NCI-H1436 (cell line): ENCODE results near the gene FMNL1.
"Not testable (repeated sequence)": the region's sequence is repeated elsewhere in the genome, so short reads cannot be mapped to it uniquely, and the experiment has no call there.

Experiments used
- DNase-seq: peaks from one replicate; lab custom pipeline; 2025; lab: John Stamatoyannopoulos, UW

FMNL1 gene

GRCh38 chr17:45221081-45222013, at the start of gene FMNL1:
TSS of gene FMNL1 (plus strand) at chr17:45221885. CDS start at chr17:45222125, 240 bp downstream.
- DNase-seq, result no peak

GRCh38 chr17:45172232-45172540, 49.5 kb upstream of the FMNL1 start:
- no peak for DNase-seq

- peak; percentile 89 for DNase-seq
Measured at GRCh38 chr17:45172541-45173286, 49.0 kb upstream of the FMNL1 start.

- DNase-seq, result no peak
Measured at GRCh38 chr17:45175759-45176115, 45.9 kb upstream of the FMNL1 start.

- no peak for DNase-seq
Measured at GRCh38 chr17:45177563-45177962, 44.1 kb upstream of the FMNL1 start.

GRCh38 chr17:45184144-45184543, 37.5 kb upstream of the FMNL1 start:
- no peak for DNase-seq

- DNase-seq, result no peak
Measured at GRCh38 chr17:45186801-45187354, 34.8 kb upstream of the FMNL1 start.

GRCh38 chr17:45189009-45189408, 32.7 kb upstream of the FMNL1 start:
- no peak for DNase-seq

GRCh38 chr17:45190503-45191255, 31.0 kb upstream of the FMNL1 start:
- no peak for DNase-seq

- no peak for DNase-seq
Measured at GRCh38 chr17:45195424-45195823, 26.3 kb upstream of the FMNL1 start.

GRCh38 chr17:45197108-45197507, 24.6 kb upstream of the FMNL1 start:
- DNase-seq, result no peak

- peak; percentile 86 for DNase-seq
Measured at GRCh38 chr17:45197555-45198334, 23.9 kb upstream of the FMNL1 start.

GRCh38 chr17:45200701-45201100, 21.0 kb upstream of the FMNL1 start:
- DNase-seq, result peak; percentile 8

- no peak for DNase-seq
Measured at GRCh38 chr17:45201457-45201856, 20.2 kb upstream of the FMNL1 start.

- not testable (repeated sequence) for DNase-seq
Measured at GRCh38 chr17:45201880-45202279, 19.8 kb upstream of the FMNL1 start.

GRCh38 chr17:45218895-45219661, 2.6 kb upstream of the FMNL1 start:
- DNase-seq, result peak; percentile 84

GRCh38 chr17:45220079-45220478, 1.6 kb upstream of the FMNL1 start:
- DNase-seq, result no peak

- no peak for DNase-seq
Measured at GRCh38 chr17:45222014-45222288, 266 bp downstream of the FMNL1 start.

GRCh38 chr17:45222289-45222995, 757 bp downstream of the FMNL1 start:
- DNase-seq, result peak; percentile 50

GRCh38 chr17:45222996-45223538, 1.4 kb downstream of the FMNL1 start:
- no peak for DNase-seq
